Measurements from ENCODE around the gene TTBK1.

DNA sequence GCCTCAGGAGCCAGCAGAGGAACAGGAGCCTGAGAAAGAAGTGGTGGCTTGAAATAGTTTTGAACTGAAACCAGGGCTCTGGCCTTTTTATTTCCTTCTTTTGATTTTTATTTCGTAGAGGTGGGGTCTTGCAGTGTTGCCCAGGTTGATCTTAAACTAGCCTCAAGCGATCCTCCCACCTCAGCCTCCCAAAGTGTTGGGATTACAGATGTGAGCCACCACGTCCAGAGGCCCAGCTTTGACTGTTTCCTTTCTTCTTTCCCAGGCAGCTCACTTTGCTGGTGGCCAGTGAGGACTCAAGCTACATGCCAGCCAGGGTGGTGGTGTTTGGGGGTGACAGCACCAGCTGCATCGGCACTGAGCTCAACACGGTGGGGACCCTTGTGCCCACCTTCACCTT is 40.8 kb upstream of the TTBK1 start:
- TF ChIP-seq POLR2A (IDR thresholded peaks at IDR 0.05; ENCODE audit: low read length) (no peak), GATA1 (IDR thresholded peaks at IDR 0.05; ENCODE audit: low read depth, low read length) (no peak)
